NB4 (cell line): ENCODE measurements around the gene PDE9A.

Experiments used
- CTCF ChIP-seq: IDR thresholded peaks from one replicate; pipeline ENCODE4 v1.5.1; 2012; ENCODE audit warnings: low read depth, low read length
- MYC ChIP-seq: IDR thresholded peaks from 2 replicates; pipeline ENCODE4 v1.6.1; 2011; ENCODE audit warnings: low read depth, low read length
- POLR2A ChIP-seq: IDR thresholded peaks from 2 replicates; pipeline ENCODE4 v1.6.1; 2011; ENCODE audit warnings: mild to moderate bottlenecking; ENCODE audit not compliant: insufficient read length; ENCODE audit errors: extremely low read depth

GRCh38 chr21:42619841-42620240 lies 33.6 kb upstream of the PDE9A start:
- TF ChIP-seq CTCF (no peak), POLR2A (no peak), MYC (no peak)
